Measurements from ENCODE around the gene KSR2. TPM values are rescaled to one million over a fixed set of nuclear protein-coding genes. Genes with fewer than 3 reads are reported as not detected.

Gene KSR2
- total and polyA plus RNA-seq, 2 of the 4 experiments (the other 2 are of a cell fraction), result not detected

DNA sequence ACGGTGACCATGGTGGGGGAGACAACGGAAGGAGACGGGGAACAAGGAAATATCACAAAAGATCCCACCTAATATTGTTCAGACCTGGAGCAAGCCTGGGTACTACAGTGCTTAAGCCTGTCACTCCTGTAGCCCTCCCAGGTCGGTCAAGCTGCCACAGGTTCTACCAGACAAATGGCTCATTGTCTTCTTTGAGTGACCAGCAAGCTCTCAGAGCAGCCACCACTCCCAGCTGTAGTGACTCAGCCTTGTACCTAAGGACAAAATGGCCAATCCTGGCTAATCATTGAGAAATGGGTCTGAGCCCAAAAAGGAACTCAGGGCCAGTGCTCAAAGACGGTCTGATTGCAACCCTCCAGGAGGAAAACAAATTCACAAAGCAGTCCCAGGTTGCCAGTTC is 368.9 kb downstream of the KSR2 start:
- ATAC-seq (ENCODE audit: low read depth) (no peak), DNase-seq (no peak)
- Histone ChIP-seq H4K91ac (ENCODE audit: insufficient read depth, low read depth, low read length) (no peak overlapping the region), H3K27ac (ENCODE audit: insufficient read depth, low read length) (no peak overlapping the region), H3K9me1 (ENCODE audit: insufficient read depth, low read length) (no peaks in the 10 kb centered on the region), H3K23ac (ENCODE audit: low read depth, low read length) (no peak overlapping the region), H2BK120ac (ENCODE audit: low read depth, low read length) (no peak overlapping the region), H2BK20ac (ENCODE audit: low read depth, low read length) (no peak overlapping the region), H2BK15ac (ENCODE audit: low read depth, low read length) (no peak overlapping the region), H3K36me3 (ENCODE audit: control insufficient read depth, insufficient read depth, low read length) (no peaks in the 10 kb centered on the region), H2AK5ac (ENCODE audit: low read depth, low read length) (no peak overlapping the region), H2AFZ (replicated peaks; ENCODE audit: low read length, poor library complexity) (no peak overlapping the region), H3K14ac (replicated peaks; ENCODE audit: low read depth, low read length) (no peak overlapping the region), H3K4me3 (ENCODE audit: insufficient read depth, low read depth, low read length) (no peak overlapping the region), H2AK9ac (replicated peaks; ENCODE audit: low read depth, low read length, poor library complexity) (no peak overlapping the region), H3K79me1 (ENCODE audit: low read depth in 1 of 2, low read length in 2 of 2) (no peaks in the 10 kb centered on the region), H4K5ac (ENCODE audit: low read depth, low read length) (no peak overlapping the region), H3K56ac (ENCODE audit: extremely low read depth, insufficient read depth, low read length) (no peak overlapping the region), H3K9me3 (ENCODE audit: control insufficient read depth, insufficient read depth, low read length) (peaks cover 14% of the 10 kb centered on the region), H4K8ac (ENCODE audit: low read depth in 2 of 2, low read length in 2 of 2) (no peak overlapping the region), H3K18ac (ENCODE audit: low read depth, low read length) (no peak overlapping the region), H3K4me2 (ENCODE audit: low read depth, low read length) (no peak overlapping the region), H3K4me1 (ENCODE audit: control insufficient read depth, insufficient read depth, low read length) (no peaks in the 10 kb centered on the region), H2BK5ac (ENCODE audit: low read depth, low read length, poor library complexity, severe bottlenecking) (no peak overlapping the region), H3K27me3 (ENCODE audit: control insufficient read depth, insufficient read depth, low read length) (no peaks in the 10 kb centered on the region), H3K4ac (ENCODE audit: low read depth, low read length) (no peak overlapping the region), H4K20me1 (ENCODE audit: insufficient read depth, low read length) (no peaks in the 10 kb centered on the region), H3K9ac (ENCODE audit: low read depth, low read length) (no peak overlapping the region)
- intact Hi-C loops (cut with micrococcal nuclease) (no loop called here), dilution Hi-C loops (cut with HindIII; ENCODE audit: low sequenced_read_pairs, unreplicated experiment) (no loop called here), in situ Hi-C loops (cut with MboI; ENCODE audit: low sequenced_read_pairs) (no loop called here)
- CTCF ChIA-PET, result no interaction called here
- POLR2A ChIA-PET (ENCODE audit: unreplicated experiment), result no interaction called here
- no peak for TF ChIP-seq POLR2A (IDR thresholded peaks at IDR 0.05; ENCODE audit: low read depth, low read length)
- no peak for TF ChIP-seq MAFK (IDR thresholded peaks at IDR 0.05; ENCODE audit: low read depth, low read length)
- no peak for TF ChIP-seq SMC3 (IDR thresholded peaks at IDR 0.05; ENCODE audit: low read depth, low read length)
- no peak for TF ChIP-seq RCOR1 (IDR thresholded peaks at IDR 0.05; ENCODE audit: insufficient replicate concordance, low read length)
- no peak for TF ChIP-seq RAD21 (IDR thresholded peaks at IDR 0.05; ENCODE audit: low read length)
- TF ChIP-seq, protein P1, sequence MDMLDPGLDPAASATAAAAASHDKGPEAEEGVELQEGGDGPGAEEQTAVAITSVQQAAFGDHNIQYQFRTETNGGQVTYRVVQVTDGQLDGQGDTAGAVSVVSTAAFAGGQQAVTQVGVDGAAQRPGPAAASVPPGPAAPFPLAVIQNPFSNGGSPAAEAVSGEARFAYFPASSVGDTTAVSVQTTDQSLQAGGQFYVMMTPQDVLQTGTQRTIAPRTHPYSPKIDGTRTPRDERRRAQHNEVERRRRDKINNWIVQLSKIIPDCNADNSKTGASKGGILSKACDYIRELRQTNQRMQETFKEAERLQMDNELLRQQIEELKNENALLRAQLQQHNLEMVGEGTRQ (IDR thresholded peaks at IDR 0.05; ENCODE audit: low read depth, low read length), result no peak
- TF ChIP-seq CEBPB (IDR thresholded peaks at IDR 0.05; ENCODE audit: low read depth, low read length), result no peak
- TF ChIP-seq RFX5 (IDR thresholded peaks at IDR 0.05; ENCODE audit: low read depth, low read length), result no peak
- TF ChIP-seq CHD1 (IDR thresholded peaks at IDR 0.05; ENCODE audit: low read depth, low read length), result no peak
- TF ChIP-seq MXI1 (IDR thresholded peaks at IDR 0.05; ENCODE audit: borderline replicate concordance, low read depth, low read length), result no peak
- TF ChIP-seq, protein P2, sequence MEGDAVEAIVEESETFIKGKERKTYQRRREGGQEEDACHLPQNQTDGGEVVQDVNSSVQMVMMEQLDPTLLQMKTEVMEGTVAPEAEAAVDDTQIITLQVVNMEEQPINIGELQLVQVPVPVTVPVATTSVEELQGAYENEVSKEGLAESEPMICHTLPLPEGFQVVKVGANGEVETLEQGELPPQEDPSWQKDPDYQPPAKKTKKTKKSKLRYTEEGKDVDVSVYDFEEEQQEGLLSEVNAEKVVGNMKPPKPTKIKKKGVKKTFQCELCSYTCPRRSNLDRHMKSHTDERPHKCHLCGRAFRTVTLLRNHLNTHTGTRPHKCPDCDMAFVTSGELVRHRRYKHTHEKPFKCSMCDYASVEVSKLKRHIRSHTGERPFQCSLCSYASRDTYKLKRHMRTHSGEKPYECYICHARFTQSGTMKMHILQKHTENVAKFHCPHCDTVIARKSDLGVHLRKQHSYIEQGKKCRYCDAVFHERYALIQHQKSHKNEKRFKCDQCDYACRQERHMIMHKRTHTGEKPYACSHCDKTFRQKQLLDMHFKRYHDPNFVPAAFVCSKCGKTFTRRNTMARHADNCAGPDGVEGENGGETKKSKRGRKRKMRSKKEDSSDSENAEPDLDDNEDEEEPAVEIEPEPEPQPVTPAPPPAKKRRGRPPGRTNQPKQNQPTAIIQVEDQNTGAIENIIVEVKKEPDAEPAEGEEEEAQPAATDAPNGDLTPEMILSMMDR (conservative IDR thresholded peaks at IDR 0.05; ENCODE audit: low read depth, low read length), result no peak
- TF ChIP-seq FOS (IDR thresholded peaks at IDR 0.05; ENCODE audit: low read depth, low read length), result no peak
- TF ChIP-seq, protein P3, sequence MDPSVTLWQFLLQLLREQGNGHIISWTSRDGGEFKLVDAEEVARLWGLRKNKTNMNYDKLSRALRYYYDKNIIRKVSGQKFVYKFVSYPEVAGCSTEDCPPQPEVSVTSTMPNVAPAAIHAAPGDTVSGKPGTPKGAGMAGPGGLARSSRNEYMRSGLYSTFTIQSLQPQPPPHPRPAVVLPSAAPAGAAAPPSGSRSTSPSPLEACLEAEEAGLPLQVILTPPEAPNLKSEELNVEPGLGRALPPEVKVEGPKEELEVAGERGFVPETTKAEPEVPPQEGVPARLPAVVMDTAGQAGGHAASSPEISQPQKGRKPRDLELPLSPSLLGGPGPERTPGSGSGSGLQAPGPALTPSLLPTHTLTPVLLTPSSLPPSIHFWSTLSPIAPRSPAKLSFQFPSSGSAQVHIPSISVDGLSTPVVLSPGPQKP (IDR thresholded peaks at IDR 0.05; ENCODE audit: borderline replicate concordance, low read depth, low read length), result no peak
- TF ChIP-seq MAZ (IDR thresholded peaks at IDR 0.05; ENCODE audit: borderline replicate concordance, low read depth, low read length), result no peak
- no TSS peak for BruUV-seq (replicated peaks)
- WGBS, 2 experiments (ENCODE audit: extremely low coverage in 2 of 2, insufficient read length in 1 of 2), result 0% methylated on average over 1 of the region's 5 CpGs; no CpG with 5 or more reads in 1 of the 2 experiments

All from IMR-90 (cell line).